Measurements from ENCODE around the gene PIK3R6.

The PIK3R6 gene

DNA sequence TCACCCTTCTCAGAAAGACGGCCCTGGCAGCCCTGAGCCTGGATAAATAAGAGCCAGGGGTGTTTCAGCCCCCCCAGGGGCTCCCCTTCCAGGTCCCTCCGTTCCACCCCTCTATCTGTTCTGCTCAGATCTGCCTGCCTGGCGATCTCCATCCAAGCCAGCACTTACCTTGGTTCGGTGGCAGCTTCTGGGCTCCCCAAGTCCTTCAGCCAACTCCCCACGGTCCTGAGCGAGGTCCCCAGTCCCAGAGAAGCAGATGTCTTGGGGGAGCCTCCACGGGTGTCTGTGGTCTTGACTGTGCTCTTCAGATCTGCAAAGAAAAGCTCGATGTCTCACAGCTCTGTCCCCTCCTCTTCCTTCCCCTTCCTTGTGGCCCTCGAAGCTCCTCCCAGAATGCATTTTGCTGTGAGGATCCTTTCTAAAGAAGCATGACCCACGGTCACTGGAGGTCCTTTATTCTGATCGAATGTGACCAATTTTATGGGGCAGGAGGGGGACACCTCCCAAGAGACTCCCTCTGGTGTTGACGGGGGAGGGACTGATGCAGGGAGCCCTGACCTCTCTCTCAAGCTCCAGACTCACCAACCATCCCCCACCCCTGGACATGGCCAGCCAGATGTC lies at the start of gene PIK3R6:
TSS of gene PIK3R6 (minus strand) at position 314 of the 621 bp plus-strand sequence. CDS start 17,880 bp downstream, outside the sequence.
- no peak for DNase-seq (ENCODE audit: low read depth in 2 of 2)

GRCh38 chr17:8916466-8916865 lies 49.0 kb upstream of the PIK3R6 start:
- no peak for DNase-seq (ENCODE audit: low read depth in 2 of 2)

DNA sequence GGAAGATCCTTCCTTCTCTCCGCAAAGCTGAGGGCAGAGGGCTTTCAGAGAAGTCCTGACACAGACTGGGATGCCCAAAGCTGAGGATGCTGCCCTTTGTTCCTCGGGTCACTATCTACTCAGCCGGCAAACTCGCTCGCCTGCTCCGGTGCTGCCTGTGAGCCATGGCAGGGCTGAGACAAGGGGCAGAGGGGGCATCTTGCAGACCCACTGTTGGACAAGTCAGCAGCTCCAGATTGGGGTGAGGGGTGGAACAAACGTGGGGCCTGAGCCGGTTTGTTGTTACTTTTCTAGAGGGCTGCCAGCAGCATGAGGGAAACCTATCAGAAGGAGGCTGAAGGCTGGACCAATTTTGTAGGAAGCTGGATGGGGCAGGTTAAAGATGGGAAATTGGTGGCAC lies 47.1 kb upstream of the PIK3R6 start:
- DNase-seq (ENCODE audit: low read depth in 2 of 2), result no peak

DNA sequence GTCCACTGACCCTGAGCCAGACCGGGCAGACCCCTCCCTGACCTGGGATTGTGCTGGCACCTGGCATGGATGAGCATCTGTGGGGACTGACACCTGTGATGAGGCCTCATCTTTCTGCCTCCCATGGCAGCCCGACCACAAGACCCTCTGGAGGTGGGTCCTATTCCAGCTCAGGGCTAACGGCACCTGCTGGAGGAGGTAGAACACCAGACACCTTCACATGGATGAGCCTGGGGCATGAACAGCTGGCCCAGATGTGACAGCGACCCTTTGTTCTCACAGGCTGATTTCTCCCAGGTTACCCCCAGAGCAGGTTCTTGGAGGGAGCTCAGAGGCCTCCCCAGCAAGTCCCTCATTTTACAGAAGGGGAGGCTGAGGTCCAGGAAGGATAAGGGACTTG lies 46.4 kb upstream of the PIK3R6 start:
- DNase-seq (ENCODE audit: low read depth in 2 of 2), result no peak

DNA sequence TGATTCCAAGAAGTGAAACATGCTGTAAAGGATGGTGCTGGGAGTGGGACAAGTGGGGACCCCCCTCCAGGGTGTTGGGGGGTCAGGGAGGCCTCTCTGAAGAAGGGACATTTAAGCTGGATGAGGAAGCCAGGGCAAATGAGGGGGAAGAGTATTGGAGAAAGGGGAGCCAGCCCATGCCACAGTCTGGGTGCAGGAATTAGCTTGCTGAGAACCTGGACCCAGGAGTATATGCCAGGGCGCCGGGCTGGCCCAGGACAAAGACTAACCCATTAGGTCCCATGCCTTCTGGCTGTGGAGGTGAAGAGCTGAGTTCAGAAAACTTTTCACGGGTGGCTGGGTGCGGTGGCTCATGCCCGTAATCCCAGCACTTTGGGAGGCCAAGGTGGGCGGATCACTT lies 45.6 kb upstream of the PIK3R6 start:
- DNase-seq (ENCODE audit: low read depth in 2 of 2), result no peak

GRCh38 chr17:8912084-8912981 lies 44.9 kb upstream of the PIK3R6 start:
- DNase-seq (ENCODE audit: low read depth in 2 of 2), result no peak

- no peak for DNase-seq (ENCODE audit: low read depth in 2 of 2)
These were observed 43.6 kb upstream of the PIK3R6 start for GRCh38 chr17:8910969-8911604.

- DNase-seq (ENCODE audit: low read depth in 2 of 2), result no peak
These were observed 42.3 kb upstream of the PIK3R6 start for GRCh38 chr17:8909586-8910270.

- DNase-seq (ENCODE audit: low read depth in 2 of 2), result no peak
These were observed 37.9 kb upstream of the PIK3R6 start for GRCh38 chr17:8905331-8905730.

GRCh38 chr17:8904686-8905085 lies 37.2 kb upstream of the PIK3R6 start:
- DNase-seq (ENCODE audit: low read depth in 2 of 2), result no peak

DNA sequence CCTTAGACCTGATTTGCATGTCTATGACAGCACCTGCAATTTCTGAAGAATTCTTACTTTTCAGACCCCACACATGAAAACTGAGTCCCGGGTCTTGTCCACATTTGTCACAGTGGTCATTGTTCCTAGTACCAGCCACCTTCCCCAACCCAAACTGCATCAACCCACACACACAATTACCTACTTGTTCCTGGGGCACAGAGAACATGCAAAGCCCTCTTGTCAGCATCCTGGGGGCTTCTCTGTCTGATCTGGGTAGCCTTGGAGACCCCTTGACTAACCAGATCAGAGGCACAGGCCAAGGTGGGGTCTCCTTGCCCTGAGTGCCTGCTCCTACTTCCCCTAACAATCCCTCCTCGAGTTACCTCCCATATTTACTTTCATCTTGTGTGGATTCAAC lies 36.7 kb upstream of the PIK3R6 start:
- DNase-seq (ENCODE audit: low read depth in 2 of 2), result no peak

DNA sequence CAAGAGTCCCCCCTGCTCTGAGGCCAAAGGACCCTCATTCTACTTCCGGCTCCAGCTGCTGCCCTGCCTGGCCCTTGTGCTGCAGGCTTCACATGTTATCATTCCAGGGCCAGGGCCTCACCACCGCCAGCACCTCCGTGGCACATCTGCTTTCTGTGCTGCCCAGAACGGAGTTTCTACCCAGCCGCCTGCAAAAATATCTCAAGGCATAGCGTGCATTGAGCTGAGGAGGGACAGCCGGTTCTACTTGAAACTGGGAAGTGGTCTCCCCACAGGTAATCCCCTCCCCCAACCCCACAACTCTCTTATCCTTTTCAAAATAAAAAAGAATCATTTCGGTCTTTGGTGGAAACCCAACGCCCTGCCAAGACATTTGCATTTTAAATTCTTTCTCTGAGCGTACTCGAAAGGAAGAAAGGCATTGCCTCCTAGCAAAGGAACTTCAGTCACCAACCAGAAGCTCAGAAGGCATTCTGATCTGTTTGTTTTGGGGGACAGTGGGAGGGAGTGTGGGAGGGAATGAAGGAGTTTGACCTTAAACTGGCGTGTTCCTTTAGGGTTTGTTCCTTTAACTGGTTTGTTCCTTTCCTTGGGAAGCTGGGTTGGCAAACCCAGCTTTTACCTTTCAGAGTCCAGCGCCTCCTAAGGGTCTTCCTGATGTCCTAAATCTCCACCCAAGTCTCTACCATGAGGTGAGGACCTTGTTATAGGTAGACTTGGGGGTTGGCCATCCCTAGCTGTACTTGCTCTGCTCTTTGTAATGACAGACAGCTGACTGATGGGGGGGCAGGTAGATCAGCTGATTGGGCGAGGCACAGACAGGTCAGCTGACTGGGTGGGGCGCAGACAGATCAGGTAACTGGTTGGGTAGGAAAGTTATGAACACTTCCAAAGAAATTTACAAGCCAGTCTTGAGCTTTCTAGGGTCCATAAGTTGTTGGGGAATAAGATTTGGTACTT lies 33.4 kb upstream of the PIK3R6 start:
- no peak for DNase-seq (ENCODE audit: low read depth in 2 of 2)

DNA sequence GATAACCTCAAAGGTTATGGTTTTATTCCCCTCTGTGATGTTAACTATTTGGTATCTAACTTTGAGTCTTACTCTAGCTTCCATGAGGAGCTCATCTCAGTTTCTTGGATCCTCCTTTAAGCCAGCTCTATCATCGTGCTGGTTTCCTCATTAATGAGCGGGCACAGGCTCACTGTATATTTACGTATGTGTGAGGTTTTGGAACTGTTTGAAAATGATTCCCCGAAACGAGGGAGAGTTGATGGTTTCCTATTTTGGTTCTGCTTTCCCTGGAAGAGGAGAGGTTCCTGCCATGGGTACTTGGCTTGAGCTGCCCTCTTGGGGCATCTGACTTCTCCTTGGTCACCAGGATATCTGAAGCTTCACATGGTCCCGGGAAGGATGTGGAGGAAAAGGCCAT lies 32.7 kb upstream of the PIK3R6 start:
- no peak for DNase-seq (ENCODE audit: low read depth in 2 of 2)

- no peak for DNase-seq (ENCODE audit: low read depth in 2 of 2)
These were observed 31.2 kb upstream of the PIK3R6 start for GRCh38 chr17:8898636-8899035.

- DNase-seq (ENCODE audit: low read depth in 2 of 2), result no peak
These were observed 30.7 kb upstream of the PIK3R6 start for GRCh38 chr17:8898126-8898525.

- no peak for DNase-seq (ENCODE audit: low read depth in 2 of 2)
These were observed 29.5 kb upstream of the PIK3R6 start for GRCh38 chr17:8896641-8897635.

- no peak for DNase-seq (ENCODE audit: low read depth in 2 of 2)
These were observed 28.6 kb upstream of the PIK3R6 start for GRCh38 chr17:8896087-8896486.

- no peak for DNase-seq (ENCODE audit: low read depth in 2 of 2)
These were observed 27.5 kb upstream of the PIK3R6 start for GRCh38 chr17:8894673-8895578.

GRCh38 chr17:8894202-8894671 lies 26.8 kb upstream of the PIK3R6 start:
- no peak for DNase-seq (ENCODE audit: low read depth in 2 of 2)

Data from activated CD8-positive, alpha-beta memory T cell treated with anti-CD3 and anti-CD28 coated beads for 4 hours (primary cell).